Suppressor macrophage (primary cell): ENCODE data around the gene MAEA.

Experiments
- DNase-seq, 4 experiments: peaks; one replicate each; pipeline ENCODE4 v3.0.0-alpha.2; 2020 to 2022
- total RNA-seq, 17 experiments: gene quantifications; one replicate each; lab custom pipeline; 2026; ENCODE audit warnings: mixed read lengths in 6 of 17, inconsistent platforms in 3 of 17; lab: John Stamatoyannopoulos, UW

The MAEA gene
- 16.8 to 69.7 (median 45.0) reads per million in 17 experiments for total RNA-seq

GRCh38 chr4:1289207-1290164 is at the start of gene MAEA:
Gene MAEA (plus strand): TSS chr4:1289891. CDS start chr4:1289914, 23 bp downstream.
- peak; percentile 98 to 99 (median 98) for DNase-seq

GRCh38 chr4:1239950-1240307 is 49.8 kb upstream of the MAEA start:
- no peak for DNase-seq

GRCh38 chr4:1240721-1241465 is 48.8 kb upstream of the MAEA start:
- no peak for DNase-seq

- DNase-seq, result no peak
Measured at GRCh38 chr4:1241466-1241935, 48.2 kb upstream of the MAEA start.

GRCh38 chr4:1241936-1242505 is 47.7 kb upstream of the MAEA start:
- peak in 1 of 4 experiments; percentile 1 for DNase-seq

- peak in 1 of 4 experiments; percentile 1 for DNase-seq
Measured at GRCh38 chr4:1242506-1243450, 46.9 kb upstream of the MAEA start.

GRCh38 chr4:1243451-1244080 is 46.1 kb upstream of the MAEA start:
- DNase-seq, result peak; percentile 46 to 70 (median 64)

- peak in 1 of 4 experiments; percentile 1 for DNase-seq
Measured at GRCh38 chr4:1244081-1244977, 45.4 kb upstream of the MAEA start.

- peak in 1 of 4 experiments; percentile 1 for DNase-seq
Measured at GRCh38 chr4:1244978-1245471, 44.7 kb upstream of the MAEA start.

- peak in 1 of 4 experiments; percentile 3 for DNase-seq
Measured at GRCh38 chr4:1245481-1246051, 44.1 kb upstream of the MAEA start.

GRCh38 chr4:1246111-1246881 is 43.4 kb upstream of the MAEA start:
- peak in 1 of 4 experiments; percentile 18 for DNase-seq

GRCh38 chr4:1246901-1247863 is 42.5 kb upstream of the MAEA start:
- peak; percentile 63 to 78 (median 74) for DNase-seq

GRCh38 chr4:1247864-1248244 is 41.8 kb upstream of the MAEA start:
- no peak for DNase-seq

- peak; percentile 92 to 98 (median 96) for DNase-seq
Measured at GRCh38 chr4:1248245-1249147, 41.2 kb upstream of the MAEA start, which contains the start of gene CTBP1. Gene CTBP1 (minus strand): TSS chr4:1249130. CDS start chr4:1241331, 7,799 bp downstream.

GRCh38 chr4:1249148-1249730 is 40.5 kb upstream of the MAEA start:
- peak; percentile 94 to 98 (median 96) for DNase-seq
